ENCODE measurements around the gene AGTRAP. TPM values are rescaled to one million over a fixed set of nuclear protein-coding genes. Genes with fewer than 3 reads are reported as not detected.

AGTRAP gene
- total and polyA plus RNA-seq, 9 of the 15 experiments (the other 6 are each of a cell fraction or from before 2014, with no cell fraction given), result 26.8 to 105 (median 57.5) TPM

GRCh38 chr1:11748294-11749202 is 12.6 kb downstream of the AGTRAP start:
- intact Hi-C loops (cut with micrococcal nuclease), result loop anchor here (1.0 to 2.0 kb wide), 2 partner anchors 29 to 98 kb away; no protein-coding TSS in a partner anchor
- DNase-seq (ENCODE audit: extremely low read depth in 1 of 4, low spot score in 3 of 4) (no peak), ATAC-seq (no peak), FAIRE-seq (no peak)
- Histone ChIP-seq H3K27me3 (ENCODE audit: control insufficient read depth in 2 of 2, insufficient read depth in 2 of 2, low read length in 2 of 2) (no peaks in the 10 kb centered on the region), H3K9me1 (ENCODE audit: control insufficient read depth, insufficient read depth, low read length) (no peaks in the 10 kb centered on the region), H2AFZ (ENCODE audit: low read depth, low read length) (no peak overlapping the region; the same call in 1 of the 2 replicates), H4K20me1 (replicated peaks; ENCODE audit: control insufficient read depth, insufficient read depth, low read length) (no peaks in the 10 kb centered on the region), H3K9ac (ENCODE audit: insufficient read depth in 1 of 2, low read depth in 2 of 2, low read length in 2 of 2) (peak overlapping the region in 1 of 2 experiments; percentile 82; a peak in 2 of 4 replicates), H3K36me3 (ENCODE audit: control insufficient read depth, insufficient read depth, low read length) (peaks cover 56% of the 10 kb centered on the region; the same call in 2 of the 3 replicates), H3K27ac (ENCODE audit: extremely low read depth, low read depth, low read length) (no peak overlapping the region), H3K79me2 (ENCODE audit: control insufficient read depth, insufficient read depth, low read length) (no peaks in the 10 kb centered on the region), H3K4me2 (ENCODE audit: insufficient read depth, low read length) (no peak overlapping the region), H3K4me3 (no peak overlapping the region), H3K4me1 (replicated peaks in 1 of 2; ENCODE audit: control insufficient read depth in 2 of 2, insufficient read depth in 2 of 2, low read length in 2 of 2) (peaks cover 22 to 58% of the 10 kb centered on the region in 2 experiments), H3K9me3 (replicated peaks; ENCODE audit: control insufficient read depth, insufficient read depth, low read depth, low read length) (no peaks in the 10 kb centered on the region)
- ChIA-PET POLR2A (interaction anchor here (0.5 to 1.3 kb wide), 6 partner anchors 12 to 778 kb away, joined by 3 to 6 read pairs (median 3); partner anchors contain the start of genes CLCN6 and MTHFR), CTCF (ENCODE audit: low intra/inter-chr PET ratio) (interaction anchor here (0.7 to 2.8 kb wide), 4 partner anchors 28 to 103 kb away, joined by 3 to 22 read pairs (median 3); no protein-coding TSS in a partner anchor)
- 89% methylated on average over 26 of the region's 27 CpGs for WGBS (ENCODE audit: insufficient coverage, low coverage, missing lambda C conversion rate)
- no TSS peak for BruUV-seq (replicated peaks)
- in situ Hi-C loops (cut with MboI), result no loop called here
- no peak for TF ChIP-seq ZNF785 (CRISPR knock-in tag; IDR thresholded peaks at IDR 0.05)
- no peak for TF ChIP-seq FIP1L1 (IDR thresholded peaks at IDR 0.05; ENCODE audit: low read depth, low read length, poor library complexity, severe bottlenecking)
- TF ChIP-seq BRF1 (IDR thresholded peaks at IDR 0.05; ENCODE audit: borderline replicate concordance, extremely low read depth, insufficient read length), result no peak
- TF ChIP-seq RBFOX2 (IDR thresholded peaks at IDR 0.05; ENCODE audit: low read depth, low read length), result peak; percentile 51
- no peak for TF ChIP-seq CAMTA2 (CRISPR knock-in tag; conservative IDR thresholded peaks at IDR 0.05)
- no peak for TF ChIP-seq ARID3B (CRISPR knock-in tag; IDR thresholded peaks at IDR 0.05; ENCODE audit: borderline replicate concordance)
- TF ChIP-seq ID3 (CRISPR knock-in tag; IDR thresholded peaks at IDR 0.05), result no peak
- TF ChIP-seq ID3 (tag; IDR thresholded peaks at IDR 0.05), result 0 out of 2 replicates have a peak, but pooled peaks have one; percentile 26
- TF ChIP-seq ZNF282 (CRISPR knock-in tag; IDR thresholded peaks at IDR 0.05), result 0 out of 2 replicates have a peak, but pooled peaks have one; percentile 68
- TF ChIP-seq HMGN3 (IDR thresholded peaks at IDR 0.05; ENCODE audit: borderline replicate concordance, extremely low read depth, insufficient read length, low read depth, low read length), result peak; percentile 27
- no peak for TF ChIP-seq RNF2 (IDR thresholded peaks at IDR 0.05)
- no peak for TF ChIP-seq TBL1XR1 (IDR thresholded peaks at IDR 0.05; ENCODE audit: low read length in 2 of 2)
- peak; percentile 11; the same call in 1 of the 2 replicates for TF ChIP-seq STAG1 (CRISPR knock-in tag; IDR thresholded peaks at IDR 0.05; ENCODE audit: borderline replicate concordance)
- 0 out of 2 replicates have a peak, but pooled peaks have one; percentile 48 for TF ChIP-seq POLR2G (IDR thresholded peaks at IDR 0.05; ENCODE audit: low read depth, low read length)
- TF ChIP-seq CHAMP1 (IDR thresholded peaks at IDR 0.05), result no peak
